SK-N-MC (cell line): ENCODE measurements around the gene ST6GALNAC3.

Source experiments
- DNase-seq: peaks from one replicate; pipeline ENCODE4 v3.0.0-alpha.2; 2011; ENCODE audit warnings: low read depth, low spot score
- H3K27ac ChIP-seq: fragments of 200-600 bp; sonication (generic); 2 replicates; pipeline ENCODE4 v1.5.1; 2016; ENCODE audit warnings: mixed run types
- H3K36me3 ChIP-seq: fragments of 200-600 bp; sonication (generic); 2 replicates; pipeline ENCODE4 v1.6.1; 2017; ENCODE audit warnings: antibody characterized with exemption, low read length, mixed read lengths; ENCODE audit not compliant: insufficient read depth
- H3K4me3 ChIP-seq: fragments of 200-600 bp; sonication (generic); 2 replicates; pipeline ENCODE4 v1.5.1; 2016
- H3K9ac ChIP-seq: fragments of 200-600 bp; sonication (generic); 2 replicates; pipeline ENCODE4 v1.8.0; 2017; ENCODE audit warnings: mixed run types, mixed read lengths; ENCODE audit not compliant: insufficient read length
- H3K9me3 ChIP-seq: fragments of 200-600 bp; sonication (generic); 2 replicates; pipeline ENCODE4 v1.6.1; 2017; ENCODE audit warnings: low read depth, mild to moderate bottlenecking, antibody characterized with exemption, low read length, moderate library complexity, mixed read lengths
- EZH2 ChIP-seq: fragments of 200-600 bp; sonication (generic); IDR thresholded peaks from one replicate; pipeline ENCODE4 v1.6.1; 2017; ENCODE audit warnings: antibody characterized with exemption
- FOXP2 ChIP-seq: optimal IDR thresholded peaks from 2 replicates; pipeline ENCODE3; 2011; ENCODE audit warnings: mild to moderate bottlenecking, moderate library complexity; ENCODE audit not compliant: insufficient read depth; ENCODE audit errors: extremely low read length, control extremely low read depth
- POLR2AphosphoS5 ChIP-seq: IDR thresholded peaks from 2 replicates; pipeline ENCODE4 v1.6.1; 2012; ENCODE audit warnings: mild to moderate bottlenecking, low read depth, low read length, borderline replicate concordance

Gene ST6GALNAC3

DNA sequence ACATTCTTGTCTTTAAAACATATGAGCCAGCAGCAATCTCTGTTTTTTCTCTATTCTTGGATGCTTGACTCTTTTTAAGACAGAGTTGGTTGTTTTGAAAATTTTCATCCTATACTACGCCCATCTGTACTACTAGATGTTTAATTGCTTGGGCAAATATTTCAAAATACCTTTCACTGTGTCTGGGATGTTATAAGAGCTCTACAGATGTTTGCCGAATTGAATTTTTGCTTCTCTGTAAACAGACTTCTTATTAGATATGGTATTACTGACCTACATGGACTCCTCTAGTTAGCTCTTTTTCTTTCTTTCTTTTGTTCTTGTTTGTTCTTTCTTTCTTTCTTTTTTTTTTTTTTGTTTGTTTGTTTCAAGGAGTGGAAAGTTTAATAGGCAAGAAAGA, 345.1 kb downstream of the ST6GALNAC3 start:
- TF ChIP-seq FOXP2 = no peak
- no peak for TF ChIP-seq EZH2
- TF ChIP-seq POLR2AphosphoS5 = no peak
- no peak for DNase-seq
- H3K36me3 ChIP-seq = no peaks in the 10 kb centered on the region
- no peak overlapping the region for H3K9ac ChIP-seq
- no peak overlapping the region for H3K4me3 ChIP-seq
- H3K9me3 ChIP-seq = no peaks in the 10 kb centered on the region
- no peak overlapping the region for H3K27ac ChIP-seq

DNA sequence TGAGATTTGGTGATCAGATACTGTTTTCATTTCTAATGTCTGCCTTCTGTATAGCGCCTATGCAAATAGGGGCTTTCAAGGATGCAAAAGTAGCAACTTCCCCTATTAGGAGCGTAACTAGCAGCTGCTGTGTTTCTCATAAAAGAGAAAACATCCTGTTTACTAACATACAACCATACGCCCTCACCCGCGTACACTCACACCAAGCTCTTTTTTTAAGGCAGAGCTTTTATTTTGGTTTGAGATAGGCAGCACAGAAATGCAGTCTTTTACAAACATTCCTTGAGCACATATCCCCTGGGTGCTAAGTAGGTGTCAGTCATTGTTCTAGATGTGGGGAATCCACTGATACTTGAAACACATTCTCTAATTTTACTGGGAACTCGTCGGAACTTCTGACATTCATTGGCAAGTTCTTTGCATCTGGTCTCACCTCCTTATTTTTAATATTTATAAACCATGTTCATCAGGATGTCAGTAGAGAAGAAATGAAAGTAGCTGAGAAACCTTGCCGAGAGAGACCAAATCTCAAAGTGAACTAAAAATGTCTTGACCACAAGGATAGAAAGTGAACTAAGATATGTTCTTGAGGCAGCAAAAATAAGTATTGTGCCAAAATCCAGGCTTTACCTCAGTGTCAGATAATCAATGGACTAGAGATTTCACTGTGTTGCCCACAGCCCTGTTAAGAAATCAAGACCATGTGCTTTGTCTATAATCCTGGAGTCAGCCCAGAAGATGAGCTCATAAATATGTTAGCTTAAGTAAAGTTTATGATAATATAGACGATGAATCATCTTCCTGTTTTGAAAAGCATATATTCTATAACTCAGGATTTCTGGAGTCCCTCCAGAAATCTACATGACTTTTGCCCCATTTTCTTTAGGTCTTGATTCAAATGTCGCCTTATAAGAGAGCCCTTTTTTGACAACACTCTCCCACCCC, 350.9 kb downstream of the ST6GALNAC3 start:
- DNase-seq = peak; percentile 69
- peak overlapping the region; percentile 58 for H3K9ac ChIP-seq
- H3K27ac ChIP-seq = peak overlapping the region; percentile 72
- peak overlapping the region; percentile 48 for H3K4me3 ChIP-seq
- no peak for TF ChIP-seq EZH2
- TF ChIP-seq FOXP2 = no peak
- no peak for TF ChIP-seq POLR2AphosphoS5
- no peaks in the 10 kb centered on the region for H3K36me3 ChIP-seq
- no peaks in the 10 kb centered on the region for H3K9me3 ChIP-seq

DNA sequence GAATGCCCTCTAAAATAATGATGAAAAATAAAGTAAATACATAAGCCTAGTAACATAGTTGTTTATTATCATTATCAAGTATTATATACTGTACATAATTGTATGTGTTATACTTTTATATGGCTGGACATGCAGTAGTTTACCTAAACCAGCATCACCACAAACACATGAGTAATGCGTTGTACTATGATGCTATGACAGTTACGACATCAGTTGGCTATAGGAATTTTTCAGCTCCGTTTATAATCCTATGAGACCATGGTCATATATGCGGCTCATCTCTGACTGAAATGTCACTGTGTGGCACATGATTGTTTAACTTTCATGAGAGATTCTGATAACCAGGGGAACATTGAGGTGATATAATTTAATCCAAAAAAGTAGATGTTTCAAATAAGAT, 352.1 kb downstream of the ST6GALNAC3 start:
- H3K4me3 ChIP-seq = no peak overlapping the region
- H3K9ac ChIP-seq = no peak overlapping the region
- DNase-seq = no peak
- no peaks in the 10 kb centered on the region for H3K9me3 ChIP-seq
- TF ChIP-seq POLR2AphosphoS5 (no peak), EZH2 (no peak), FOXP2 (no peak)
- no peaks in the 10 kb centered on the region for H3K36me3 ChIP-seq
- no peak overlapping the region for H3K27ac ChIP-seq

DNA sequence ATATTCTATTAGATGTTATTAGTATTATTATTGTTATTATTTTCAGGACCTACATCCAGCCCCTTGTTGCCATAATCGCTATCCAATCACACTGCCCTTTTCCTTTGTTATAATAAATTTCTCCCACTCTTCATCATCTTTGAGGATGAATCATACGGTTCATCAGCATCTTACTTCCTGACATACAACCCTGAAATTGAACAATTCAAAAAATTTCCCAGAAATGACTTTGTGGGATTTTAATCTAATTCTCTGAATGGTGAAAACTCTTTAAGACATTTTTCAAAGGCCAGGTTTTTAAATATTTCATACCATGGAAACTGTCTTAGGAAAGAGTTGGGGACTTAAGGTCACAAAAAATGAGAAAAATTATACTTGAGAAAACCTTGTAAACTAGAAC, 353.5 kb downstream of the ST6GALNAC3 start:
- no peak for DNase-seq
- Histone ChIP-seq H3K27ac (no peak overlapping the region), H3K9me3 (no peaks in the 10 kb centered on the region), H3K36me3 (no peaks in the 10 kb centered on the region), H3K4me3 (no peak overlapping the region), H3K9ac (no peak overlapping the region)
- TF ChIP-seq POLR2AphosphoS5 (no peak), EZH2 (no peak), FOXP2 (no peak)

DNA sequence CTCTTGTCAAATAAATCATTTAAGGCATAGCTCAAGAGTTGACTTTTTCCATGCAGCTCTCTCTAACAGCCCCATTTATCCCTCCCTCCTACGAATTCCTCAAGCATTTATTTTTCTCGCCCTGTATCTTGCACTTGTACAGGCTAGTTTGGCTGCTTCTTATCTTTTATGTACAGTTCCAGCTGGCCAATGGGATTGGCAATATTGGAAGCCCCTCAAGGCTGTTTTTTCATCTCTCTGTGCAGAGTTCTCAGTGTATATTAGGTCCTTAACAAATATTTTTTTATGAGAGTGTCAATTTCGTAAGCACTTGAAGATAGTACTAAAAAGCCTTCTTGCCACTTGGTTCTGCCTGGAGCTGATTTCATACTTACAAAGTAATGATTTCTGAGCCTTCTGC, 356.0 kb downstream of the ST6GALNAC3 start:
- no peak overlapping the region for H3K9ac ChIP-seq
- DNase-seq = no peak
- H3K27ac ChIP-seq = no peak overlapping the region
- no peak overlapping the region for H3K4me3 ChIP-seq
- no peaks in the 10 kb centered on the region for H3K9me3 ChIP-seq
- no peaks in the 10 kb centered on the region for H3K36me3 ChIP-seq
- TF ChIP-seq FOXP2 = no peak
- TF ChIP-seq POLR2AphosphoS5 = no peak

DNA sequence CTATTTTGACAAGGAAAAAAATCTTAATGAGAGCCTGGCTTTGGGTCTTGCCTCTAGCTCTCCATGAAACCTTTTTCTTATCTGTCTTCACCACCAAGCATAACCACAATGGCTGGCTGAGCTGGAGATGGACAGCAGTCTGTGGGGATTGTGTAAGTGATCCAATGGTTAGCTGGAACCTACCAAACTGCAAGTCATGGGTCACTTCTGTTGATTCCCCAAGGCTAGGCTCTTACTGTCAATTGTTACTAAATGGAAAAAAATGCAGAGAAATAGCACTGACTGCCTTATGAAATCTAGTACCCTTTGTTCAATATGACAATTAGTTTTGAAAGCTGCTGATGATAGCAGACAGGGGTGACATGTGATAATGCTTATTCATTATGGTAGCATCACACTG, 359.0 kb downstream of the ST6GALNAC3 start:
- DNase-seq = no peak
- H3K27ac ChIP-seq = no peak overlapping the region
- TF ChIP-seq FOXP2 (no peak), EZH2 (no peak), POLR2AphosphoS5 (no peak)
- H3K9ac ChIP-seq = no peak overlapping the region
- H3K4me3 ChIP-seq = no peak overlapping the region
- H3K36me3 ChIP-seq = no peaks in the 10 kb centered on the region
- H3K9me3 ChIP-seq = no peaks in the 10 kb centered on the region

DNA sequence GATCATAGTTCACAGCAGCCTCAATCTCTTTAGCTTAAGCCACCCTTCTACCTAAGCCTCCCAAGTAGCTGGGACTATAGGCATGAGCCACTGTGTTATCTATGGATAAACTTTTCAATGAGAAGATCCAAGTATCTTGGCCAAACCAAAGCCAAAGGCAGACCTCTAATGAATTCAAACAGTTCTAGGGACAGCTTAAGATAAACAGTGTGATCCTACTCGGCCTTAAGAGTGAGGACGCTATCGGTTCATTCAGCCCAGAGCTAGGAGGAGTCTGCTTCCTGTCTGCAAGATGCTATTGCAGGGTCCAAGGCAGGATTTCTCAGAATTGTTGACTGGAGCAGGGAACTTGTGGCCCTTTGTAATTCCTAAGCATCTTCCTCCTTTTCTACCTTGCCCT, 368.7 kb downstream of the ST6GALNAC3 start:
- H3K4me3 ChIP-seq = no peak overlapping the region
- no peak for TF ChIP-seq POLR2AphosphoS5
- H3K36me3 ChIP-seq = no peaks in the 10 kb centered on the region
- DNase-seq = no peak
- H3K27ac ChIP-seq = no peak overlapping the region
- H3K9ac ChIP-seq = no peak overlapping the region
- H3K9me3 ChIP-seq = no peaks in the 10 kb centered on the region

DNA sequence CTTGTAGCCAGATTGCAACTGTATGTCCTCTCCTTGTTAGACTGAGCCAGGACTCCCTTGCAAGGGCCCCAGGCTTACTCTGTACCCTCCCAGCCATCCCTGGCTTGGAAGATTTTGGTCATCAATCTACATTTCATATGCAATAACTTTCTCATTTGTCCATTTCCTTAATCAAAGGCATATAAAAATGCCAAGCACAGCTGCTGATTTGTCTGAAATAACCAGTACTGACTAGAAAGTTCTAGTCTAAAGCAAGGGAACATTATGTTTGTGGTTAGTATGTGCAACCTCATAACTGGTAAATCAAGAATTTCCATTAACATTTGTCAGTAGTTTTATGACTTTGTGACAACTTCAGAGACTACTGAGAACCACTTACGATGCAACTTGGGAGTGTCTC, 370.2 kb downstream of the ST6GALNAC3 start:
- Histone ChIP-seq H3K27ac (no peak overlapping the region), H3K9me3 (no peaks in the 10 kb centered on the region), H3K9ac (no peak overlapping the region), H3K36me3 (no peaks in the 10 kb centered on the region), H3K4me3 (no peak overlapping the region)
- DNase-seq = no peak
- no peak for TF ChIP-seq POLR2AphosphoS5
- TF ChIP-seq FOXP2 = no peak
- TF ChIP-seq EZH2 = no peak

DNA sequence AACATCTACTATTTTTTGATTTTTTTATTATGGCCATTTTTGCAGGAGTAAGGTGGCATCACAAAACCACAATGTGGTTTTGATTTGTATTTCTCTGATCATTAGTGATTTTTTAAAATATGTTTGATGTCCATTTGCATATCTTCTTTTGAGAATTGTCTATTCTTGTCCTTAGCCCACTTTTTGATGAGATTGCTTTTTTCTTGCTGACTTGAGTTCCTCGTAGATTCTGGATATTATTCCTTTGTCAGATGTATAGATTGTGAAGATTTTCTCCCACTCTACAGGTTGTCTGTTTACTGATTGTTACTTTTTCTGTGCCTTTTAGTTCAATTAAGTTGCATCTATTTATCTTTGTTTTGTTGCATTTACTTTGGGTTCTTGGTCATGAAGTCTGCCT, 375.7 kb downstream of the ST6GALNAC3 start:
- Histone ChIP-seq H3K9ac (no peak overlapping the region), H3K4me3 (no peak overlapping the region), H3K9me3 (no peaks in the 10 kb centered on the region), H3K36me3 (no peaks in the 10 kb centered on the region), H3K27ac (no peak overlapping the region)
- no peak for DNase-seq
- TF ChIP-seq POLR2AphosphoS5 = no peak
- no peak for TF ChIP-seq EZH2
- TF ChIP-seq FOXP2 = no peak
